Measurements from ENCODE around the gene CTIF. TPM values are rescaled to one million over a fixed set of nuclear protein-coding genes. Genes with fewer than 3 reads are reported as not detected.

The CTIF gene
- total RNA-seq, 2 donors from 2014 or later: 4.6 to 4.7 TPM

- H3K27ac Mint-ChIP-seq: no peak overlapping the region
- peaks cover 13% of the 10 kb centered on the region for H3K4me1 Mint-ChIP-seq (ENCODE audit: low read depth)
- H3K4me3 Mint-ChIP-seq: no peak overlapping the region
- H3K27me3 Mint-ChIP-seq (ENCODE audit: low read depth): no peaks in the 10 kb centered on the region
- DNase-seq (no peak), ATAC-seq (replicated peaks in 1 of 2) (no peak)
- H3K36me3 Mint-ChIP-seq (ENCODE audit: insufficient read depth in 2 of 2): no peaks in the 10 kb centered on the region
- H3K9me3 Mint-ChIP-seq: no peaks in the 10 kb centered on the region
Measured at GRCh38 chr18:48780201-48780912, 241.5 kb downstream of the CTIF start.

GRCh38 chr18:48780913-48781162 lies 242.0 kb downstream of the CTIF start:
- no peak overlapping the region for H3K27ac Mint-ChIP-seq
- peaks cover 13% of the 10 kb centered on the region for H3K4me1 Mint-ChIP-seq (ENCODE audit: low read depth)
- H3K36me3 Mint-ChIP-seq (ENCODE audit: insufficient read depth in 2 of 2): no peaks in the 10 kb centered on the region
- ATAC-seq (replicated peaks in 1 of 2) (no peak), DNase-seq (no peak)
- H3K4me3 Mint-ChIP-seq: no peak overlapping the region
- no peaks in the 10 kb centered on the region for H3K27me3 Mint-ChIP-seq (ENCODE audit: low read depth)
- H3K9me3 Mint-ChIP-seq: no peaks in the 10 kb centered on the region

GRCh38 chr18:48781163-48781987 lies 242.5 kb downstream of the CTIF start:
- H3K36me3 Mint-ChIP-seq (ENCODE audit: insufficient read depth in 2 of 2): no peaks in the 10 kb centered on the region
- no peak overlapping the region for H3K4me3 Mint-ChIP-seq
- ATAC-seq (replicated peaks in 1 of 2): no peak

GRCh38 chr18:48781988-48782363 lies 243.1 kb downstream of the CTIF start:
- ATAC-seq (replicated peaks in 1 of 2): no peak
- Mint-ChIP-seq H3K27ac (no peak overlapping the region), H3K36me3 (ENCODE audit: insufficient read depth in 2 of 2) (no peaks in the 10 kb centered on the region), H3K4me3 (no peak overlapping the region), H3K27me3 (ENCODE audit: low read depth) (no peaks in the 10 kb centered on the region), H3K9me3 (no peaks in the 10 kb centered on the region), H3K4me1 (ENCODE audit: low read depth) (peaks cover 13% of the 10 kb centered on the region)
- no peak for DNase-seq

More at GRCh38 chr18:48781163-48781987, 242.5 kb downstream of the CTIF start:
- Mint-ChIP-seq H3K27me3 (ENCODE audit: low read depth) (no peaks in the 10 kb centered on the region), H3K4me1 (ENCODE audit: low read depth) (peaks cover 13% of the 10 kb centered on the region), H3K27ac (no peak overlapping the region), H3K9me3 (no peaks in the 10 kb centered on the region)
- no peak for DNase-seq

- Mint-ChIP-seq H3K4me3 (no peak overlapping the region), H3K4me1 (ENCODE audit: low read depth) (peaks cover 13% of the 10 kb centered on the region), H3K27ac (no peak overlapping the region), H3K27me3 (ENCODE audit: low read depth) (no peaks in the 10 kb centered on the region), H3K36me3 (ENCODE audit: insufficient read depth in 2 of 2) (no peaks in the 10 kb centered on the region), H3K9me3 (no peaks in the 10 kb centered on the region)
- DNase-seq: no peak
- ATAC-seq (replicated peaks in 1 of 2): no peak
Measured at GRCh38 chr18:48782381-48782861, 243.6 kb downstream of the CTIF start.

- Mint-ChIP-seq H3K27ac (no peak overlapping the region), H3K4me3 (no peak overlapping the region), H3K27me3 (ENCODE audit: low read depth) (no peaks in the 10 kb centered on the region)
Measured at GRCh38 chr18:48783616-48784520, 245.0 kb downstream of the CTIF start.

GRCh38 chr18:48784656-48785055 lies 245.8 kb downstream of the CTIF start:
- ATAC-seq (replicated peaks in 1 of 2) (no peak), DNase-seq (no peak)
- peaks cover 13% of the 10 kb centered on the region for H3K4me1 Mint-ChIP-seq (ENCODE audit: low read depth)
- H3K4me3 Mint-ChIP-seq: no peak overlapping the region
- peaks cover 0 to 2% of the 10 kb centered on the region in 2 donors for H3K9me3 Mint-ChIP-seq
- H3K27me3 Mint-ChIP-seq (ENCODE audit: low read depth): no peaks in the 10 kb centered on the region
- no peak overlapping the region for H3K27ac Mint-ChIP-seq
- peaks cover 0 to 2% of the 10 kb centered on the region in 2 donors for H3K36me3 Mint-ChIP-seq (ENCODE audit: insufficient read depth in 2 of 2)

More at GRCh38 chr18:48783616-48784520, 245.0 kb downstream of the CTIF start:
- H3K9me3 Mint-ChIP-seq: no peaks in the 10 kb centered on the region
- H3K4me1 Mint-ChIP-seq (ENCODE audit: low read depth): peaks cover 13% of the 10 kb centered on the region
- no peak for DNase-seq
- H3K36me3 Mint-ChIP-seq (ENCODE audit: insufficient read depth in 2 of 2): no peaks in the 10 kb centered on the region
- no peak for ATAC-seq (replicated peaks in 1 of 2)

- H3K27ac Mint-ChIP-seq: no peak overlapping the region
- peak overlapping the region; percentile 0 to 14 for H3K4me3 Mint-ChIP-seq
Measured at GRCh38 chr18:48785091-48785614, 246.3 kb downstream of the CTIF start.

GRCh38 chr18:48785736-48786454 lies 247.1 kb downstream of the CTIF start:
- H3K27ac Mint-ChIP-seq: no peak overlapping the region
- DNase-seq: no peak
- no peak overlapping the region for H3K4me3 Mint-ChIP-seq

More at GRCh38 chr18:48785091-48785614, 246.3 kb downstream of the CTIF start:
- Mint-ChIP-seq H3K4me1 (ENCODE audit: low read depth) (peaks cover 13% of the 10 kb centered on the region), H3K27me3 (ENCODE audit: low read depth) (no peaks in the 10 kb centered on the region), H3K36me3 (ENCODE audit: insufficient read depth in 2 of 2) (peaks cover 0 to 4% of the 10 kb centered on the region in 2 donors), H3K9me3 (peaks cover 0 to 2% of the 10 kb centered on the region in 2 donors)
- peak; percentile 60 to 64 for ATAC-seq (replicated peaks in 1 of 2)
- DNase-seq: peak in 1 of 2 donors; percentile 12

GRCh38 chr18:48786455-48787202 lies 247.8 kb downstream of the CTIF start:
- Mint-ChIP-seq H3K27ac (no peak overlapping the region), H3K27me3 (ENCODE audit: low read depth) (no peaks in the 10 kb centered on the region)

More at GRCh38 chr18:48785736-48786454, 247.1 kb downstream of the CTIF start:
- Mint-ChIP-seq H3K27me3 (ENCODE audit: low read depth) (no peaks in the 10 kb centered on the region), H3K36me3 (ENCODE audit: insufficient read depth in 2 of 2) (peaks cover 0 to 4% of the 10 kb centered on the region in 2 donors), H3K9me3 (peaks cover 0 to 2% of the 10 kb centered on the region in 2 donors), H3K4me1 (ENCODE audit: low read depth) (peaks cover 13% of the 10 kb centered on the region)
- ATAC-seq (replicated peaks in 1 of 2): no peak

GRCh38 chr18:48787203-48788151 lies 248.6 kb downstream of the CTIF start:
- Mint-ChIP-seq H3K27me3 (ENCODE audit: low read depth) (no peaks in the 10 kb centered on the region), H3K27ac (no peak overlapping the region), H3K9me3 (peaks cover 4 to 6% of the 10 kb centered on the region in 2 donors)

More at GRCh38 chr18:48786455-48787202, 247.8 kb downstream of the CTIF start:
- Mint-ChIP-seq H3K4me1 (ENCODE audit: low read depth) (peaks cover 16% of the 10 kb centered on the region), H3K4me3 (no peak overlapping the region), H3K36me3 (ENCODE audit: insufficient read depth in 2 of 2) (peaks cover 0 to 4% of the 10 kb centered on the region in 2 donors), H3K9me3 (peaks cover 1 to 3% of the 10 kb centered on the region in 2 donors)
- ATAC-seq (replicated peaks in 1 of 2) (no peak), DNase-seq (no peak)

More at GRCh38 chr18:48787203-48788151, 248.6 kb downstream of the CTIF start:
- DNase-seq (no peak), ATAC-seq (replicated peaks in 1 of 2) (no peak)
- Mint-ChIP-seq H3K36me3 (ENCODE audit: insufficient read depth in 2 of 2) (peaks cover 0 to 4% of the 10 kb centered on the region in 2 donors), H3K4me3 (no peak overlapping the region), H3K4me1 (ENCODE audit: low read depth) (peaks cover 18% of the 10 kb centered on the region)
